Renal cortex interstitium (tissue), 15 donors: ENCODE data around the gene STAT3. TPM values are rescaled to one million over a fixed set of nuclear protein-coding genes. Genes with fewer than 3 reads are reported as not detected.
"Not testable (repeated sequence)": the region's sequence is repeated elsewhere in the genome, so short reads cannot be mapped to it uniquely, and the experiment has no call there.

Experiments
- DNase-seq, 11 donors: peaks; one replicate each; pipeline ENCODE4 v3.0.0-alpha.2; 2013; ENCODE audit warnings: low read depth in 9 of 11, low spot score in 4 of 11; ENCODE audit errors: extremely low read depth in 1 of 11
- long read RNA-seq, 16 experiments: transcript quantifications; one replicate each; lab custom pipeline, GENCODE V29; 2026
- polyA plus RNA-seq, 3 donors: library from polyadenylated mRNA; unstranded; fragments of 120-200 nt; gene quantifications; one replicate each; pipeline ENCODE4 v1.2.1, GENCODE V29; 2013; ENCODE audit not compliant: insufficient read length in 3 of 3

Gene STAT3
- 10 to 100 TPM; 58.1 to 81.2 (median 58.9) TPM for polyA plus RNA-seq
- long read RNA-seq, donor 1, full-length matches to known transcripts, result 16 of 16 reads
- long read RNA-seq, donor 1, partial matches to known transcripts, result 0 of 16 reads
- long read RNA-seq, donor 1, other reads (novel, unspliced or antisense), result 0 of 16 reads
- long read RNA-seq, donor 2, full-length matches to known transcripts, result 15 of 15 reads
- long read RNA-seq, donor 2, partial matches to known transcripts, result 0 of 15 reads
- long read RNA-seq, donor 2, other reads (novel, unspliced or antisense), result 0 of 15 reads
- long read RNA-seq, donor 3, full-length matches to known transcripts, result 25 of 25 reads
- long read RNA-seq, donor 3, partial matches to known transcripts, result 0 of 25 reads
- long read RNA-seq, donor 3, other reads (novel, unspliced or antisense), result 0 of 25 reads
- long read RNA-seq, donor 4, full-length matches to known transcripts, result 13 of 13 reads
- long read RNA-seq, donor 4, partial matches to known transcripts, result 0 of 13 reads
- long read RNA-seq, donor 4, other reads (novel, unspliced or antisense), result 0 of 13 reads
- long read RNA-seq, donor 5, result 0 reads
- long read RNA-seq, donor 6, full-length matches to known transcripts, result 17 of 17 reads
- long read RNA-seq, donor 6, partial matches to known transcripts, result 0 of 17 reads
- long read RNA-seq, donor 6, other reads (novel, unspliced or antisense), result 0 of 17 reads
- long read RNA-seq, donor 7, full-length matches to known transcripts, result 13 of 13 reads
- long read RNA-seq, donor 7, partial matches to known transcripts, result 0 of 13 reads
- long read RNA-seq, donor 7, other reads (novel, unspliced or antisense), result 0 of 13 reads
- long read RNA-seq, donor 8, result 0 reads
- long read RNA-seq, donor 9, transcript STAT3-205 (1 exons, 1,982 nt), result major isoform, 7 of 7 reads
- long read RNA-seq, donor 9, partial matches to known transcripts, result 0 of 7 reads
- long read RNA-seq, donor 9, other reads (novel, unspliced or antisense), result 0 of 7 reads
- long read RNA-seq, donor 10, full-length matches to known transcripts, result 9 of 9 reads
- long read RNA-seq, donor 10, partial matches to known transcripts, result 0 of 9 reads
- long read RNA-seq, donor 10, other reads (novel, unspliced or antisense), result 0 of 9 reads
- long read RNA-seq, donor 11, full-length matches to known transcripts, result 3 of 3 reads
- long read RNA-seq, donor 11, partial matches to known transcripts, result 0 of 3 reads
- long read RNA-seq, donor 11, other reads (novel, unspliced or antisense), result 0 of 3 reads
- long read RNA-seq, donor 12, transcript STAT3-205 (1 exons, 1,982 nt), result major isoform, 9 of 10 reads
- long read RNA-seq, donor 12, partial matches to known transcripts, result 0 of 10 reads
- long read RNA-seq, donor 12, other reads (novel, unspliced or antisense), result 0 of 10 reads
- long read RNA-seq, donor 13, result 0 reads
- long read RNA-seq, donor 14, full-length matches to known transcripts, result 11 of 11 reads
- long read RNA-seq, donor 14, partial matches to known transcripts, result 0 of 11 reads
- long read RNA-seq, donor 14, other reads (novel, unspliced or antisense), result 0 of 11 reads
- long read RNA-seq, donor 15, full-length matches to known transcripts, result 7 of 7 reads
- long read RNA-seq, donor 15, partial matches to known transcripts, result 0 of 7 reads
- long read RNA-seq, donor 15, other reads (novel, unspliced or antisense), result 0 of 7 reads
- long read RNA-seq, donor 16, full-length matches to known transcripts, result 25 of 25 reads
- long read RNA-seq, donor 16, partial matches to known transcripts, result 0 of 25 reads
- long read RNA-seq, donor 16, other reads (novel, unspliced or antisense), result 0 of 25 reads

DNA sequence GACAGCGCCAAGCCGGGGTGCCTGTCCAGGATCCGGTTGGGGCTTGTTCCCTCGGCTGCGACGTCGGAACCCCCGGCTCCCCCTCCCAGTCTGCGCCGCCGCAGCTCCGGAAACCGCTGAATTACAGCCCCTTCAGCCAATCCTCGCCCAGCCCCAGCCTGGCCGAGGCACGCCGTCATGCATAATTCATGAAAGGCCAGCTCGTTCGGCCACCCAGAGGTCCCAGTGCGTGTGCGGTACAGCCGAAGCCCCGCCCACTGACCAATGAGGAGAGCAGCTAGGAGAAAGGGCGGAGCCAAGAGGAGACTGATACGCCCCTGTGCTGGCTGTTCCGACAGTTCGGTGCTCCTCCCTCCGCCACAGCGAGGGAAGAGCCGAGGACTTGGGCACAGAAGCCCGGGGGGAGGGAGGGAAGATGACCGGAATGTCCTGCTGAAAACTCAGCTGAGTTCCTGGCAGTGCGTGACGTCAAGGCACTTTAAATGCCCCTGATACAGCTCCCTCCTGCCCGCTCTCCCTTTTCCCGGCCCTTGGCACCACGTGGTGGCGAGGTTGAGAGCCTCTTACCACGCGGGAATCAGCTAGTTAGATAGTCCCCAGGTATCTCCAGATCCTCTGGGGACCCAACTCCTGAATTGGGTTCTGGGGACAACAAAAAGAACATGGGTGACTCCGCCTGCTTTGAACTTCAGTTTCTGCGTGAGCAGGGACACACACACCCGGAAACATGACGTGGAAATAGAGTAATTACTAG lies at the start of gene STAT3:
TSS of gene STAT3 (minus strand) at position 62 of the 754 bp plus-strand sequence. CDS start 39,926 bp downstream, outside the sequence.
- DNase-seq, result peak; percentile 100

GRCh38 chr17:42436391-42436790 lies 48.1 kb upstream of the STAT3 start:
- no peak for DNase-seq

GRCh38 chr17:42431758-42432161 lies 43.5 kb upstream of the STAT3 start:
- no peak for DNase-seq

DNA sequence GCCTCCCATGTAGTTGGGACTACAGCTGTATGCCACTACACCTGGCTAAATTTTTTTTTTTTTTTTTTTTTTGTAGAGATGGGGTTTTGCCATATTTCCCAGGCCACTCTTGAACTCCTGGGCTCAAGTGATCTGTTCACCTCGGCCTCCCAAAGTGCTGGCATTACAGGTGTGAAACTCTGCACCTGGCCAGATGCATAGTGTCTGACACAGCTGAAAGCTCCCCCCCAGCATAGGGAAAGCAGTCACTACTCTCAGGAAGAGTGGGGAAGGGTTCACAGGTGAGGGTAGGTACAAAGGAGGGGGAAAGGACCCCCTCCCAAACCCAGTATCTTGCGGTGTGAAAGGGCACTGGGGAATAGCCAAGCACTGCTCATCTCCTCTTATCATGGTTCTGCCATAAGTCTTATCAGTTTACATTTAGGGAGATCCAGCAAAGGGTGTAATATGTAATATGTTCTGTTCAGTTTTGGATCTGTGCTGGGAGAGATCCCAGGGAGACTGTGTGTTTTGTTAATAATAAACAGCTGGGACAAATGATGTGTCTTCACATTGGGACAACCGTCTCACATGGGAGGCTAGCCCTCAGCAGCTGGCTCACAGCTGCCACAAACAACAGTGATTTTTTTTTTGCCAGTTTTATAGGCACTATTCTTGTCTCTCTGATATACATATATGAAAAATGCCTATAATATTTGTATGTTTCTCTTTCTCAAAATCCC lies 41.6 kb upstream of the STAT3 start:
- DNase-seq, result peak in 1 of 11 donors; percentile 30

DNA sequence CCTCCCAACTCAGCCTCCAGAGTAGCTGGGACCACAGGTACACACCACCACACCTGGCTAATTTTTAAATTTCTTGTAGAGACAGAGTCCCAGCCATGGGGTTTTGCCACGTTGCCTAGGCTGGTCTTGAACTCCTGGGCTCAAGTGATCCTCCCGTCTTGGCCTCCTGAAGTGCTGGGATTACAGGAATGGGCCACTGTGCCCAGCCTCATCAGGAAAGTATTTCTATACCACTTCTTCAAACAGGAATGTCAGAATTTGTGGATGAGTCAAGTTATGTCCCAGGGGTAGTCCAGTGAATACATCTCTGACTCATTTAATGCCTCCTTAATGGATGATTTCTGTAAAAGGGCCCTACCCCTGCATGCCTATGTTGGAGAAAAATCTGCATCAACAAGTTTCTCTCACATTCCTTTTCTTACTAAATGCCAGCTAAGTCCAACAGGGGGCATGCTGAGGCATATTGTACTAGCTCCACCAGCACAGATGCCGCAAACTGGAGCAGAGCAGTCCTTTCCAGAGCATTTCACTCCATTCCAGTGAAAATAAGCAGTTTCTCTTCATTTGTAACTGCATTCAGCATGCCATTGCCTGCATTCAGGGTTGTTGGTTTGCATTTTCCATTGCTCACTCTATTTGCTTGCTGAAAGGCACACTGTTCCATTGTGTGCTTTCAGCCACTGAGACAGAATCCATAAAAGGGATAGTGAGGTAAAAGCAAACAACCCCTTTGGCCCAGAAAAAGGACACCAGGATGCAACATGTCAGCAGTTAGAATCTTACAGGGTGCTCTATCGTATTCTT lies 40.1 kb upstream of the STAT3 start:
- peak in 7 of 11 donors; percentile 31 to 79 (median 61) for DNase-seq

- DNase-seq, result no peak
These were observed 36.9 kb upstream of the STAT3 start for GRCh38 chr17:42424991-42425610.

- DNase-seq, result no peak
These were observed 35.5 kb upstream of the STAT3 start for GRCh38 chr17:42423766-42424165.

DNA sequence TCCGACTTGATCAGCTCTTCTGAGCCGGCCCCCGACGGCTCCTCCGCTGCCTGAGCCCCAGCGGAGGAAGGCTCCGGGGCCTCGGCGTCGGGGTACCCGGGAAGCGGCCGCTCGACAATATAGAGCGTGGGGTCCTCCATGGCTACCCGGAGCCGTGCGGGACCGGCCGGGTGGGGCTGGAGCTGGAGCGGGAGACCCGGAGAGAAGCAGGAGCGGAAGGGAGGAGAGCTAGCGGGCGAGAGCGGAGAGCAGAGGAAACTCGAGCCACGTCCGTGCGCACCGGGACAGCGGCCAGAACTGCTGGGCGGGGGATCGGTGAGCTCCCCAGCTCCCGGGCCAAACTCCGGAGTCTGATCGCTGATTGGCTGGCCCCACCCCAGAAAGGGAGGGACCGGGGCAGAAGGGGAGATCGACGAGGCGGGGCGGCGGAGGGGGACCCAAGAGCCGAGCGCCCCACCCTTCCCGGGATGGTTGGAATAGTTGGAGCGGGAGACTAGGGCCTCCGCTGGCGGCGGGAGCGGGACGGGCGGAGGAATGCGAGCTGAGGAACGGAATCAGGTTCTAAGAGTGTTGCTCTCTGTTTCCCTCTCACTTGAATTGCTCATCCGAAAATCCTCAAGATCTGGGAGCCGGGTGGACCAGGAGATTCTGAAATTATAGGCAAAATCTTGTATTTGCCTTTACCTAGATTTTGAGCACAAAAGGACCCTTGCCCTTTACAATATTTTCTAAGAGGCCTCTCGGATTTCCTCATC lies 34.9 kb upstream of the STAT3 start, which contains the start of gene CAVIN1:
TSS of gene CAVIN1 (minus strand) at position 299 of the 755 bp plus-strand sequence. CDS start at position 140, 159 bp downstream.
- peak; percentile 67 to 94 (median 88) for DNase-seq

DNA sequence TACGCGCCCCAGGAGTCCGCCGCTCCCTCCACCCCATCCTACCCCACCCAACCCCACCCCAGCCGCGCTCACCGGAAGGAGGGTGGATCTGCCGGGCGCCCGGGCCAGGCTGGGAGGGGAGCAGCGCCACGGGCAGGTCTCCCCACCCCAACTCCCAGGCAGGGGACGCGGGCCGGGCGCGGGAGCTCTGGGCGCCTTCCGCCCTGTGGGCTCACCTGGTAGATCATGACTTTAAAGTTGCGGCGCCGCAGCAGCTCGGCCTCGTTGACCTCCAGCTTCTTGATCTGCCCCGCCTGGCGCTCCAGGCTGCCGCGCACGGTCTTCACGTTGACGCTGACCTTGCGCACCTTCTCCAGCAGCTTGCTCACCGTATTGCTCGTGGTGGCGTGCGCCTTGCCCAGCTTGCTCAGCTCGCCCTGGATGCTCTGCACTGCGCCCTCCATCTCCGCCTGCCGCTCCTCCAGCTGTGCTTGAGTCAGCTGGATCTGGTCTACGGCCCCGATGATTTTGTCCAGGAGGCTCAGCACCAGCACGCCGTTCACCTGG lies 34.2 kb upstream of the STAT3 start:
- no peak for DNase-seq

DNA sequence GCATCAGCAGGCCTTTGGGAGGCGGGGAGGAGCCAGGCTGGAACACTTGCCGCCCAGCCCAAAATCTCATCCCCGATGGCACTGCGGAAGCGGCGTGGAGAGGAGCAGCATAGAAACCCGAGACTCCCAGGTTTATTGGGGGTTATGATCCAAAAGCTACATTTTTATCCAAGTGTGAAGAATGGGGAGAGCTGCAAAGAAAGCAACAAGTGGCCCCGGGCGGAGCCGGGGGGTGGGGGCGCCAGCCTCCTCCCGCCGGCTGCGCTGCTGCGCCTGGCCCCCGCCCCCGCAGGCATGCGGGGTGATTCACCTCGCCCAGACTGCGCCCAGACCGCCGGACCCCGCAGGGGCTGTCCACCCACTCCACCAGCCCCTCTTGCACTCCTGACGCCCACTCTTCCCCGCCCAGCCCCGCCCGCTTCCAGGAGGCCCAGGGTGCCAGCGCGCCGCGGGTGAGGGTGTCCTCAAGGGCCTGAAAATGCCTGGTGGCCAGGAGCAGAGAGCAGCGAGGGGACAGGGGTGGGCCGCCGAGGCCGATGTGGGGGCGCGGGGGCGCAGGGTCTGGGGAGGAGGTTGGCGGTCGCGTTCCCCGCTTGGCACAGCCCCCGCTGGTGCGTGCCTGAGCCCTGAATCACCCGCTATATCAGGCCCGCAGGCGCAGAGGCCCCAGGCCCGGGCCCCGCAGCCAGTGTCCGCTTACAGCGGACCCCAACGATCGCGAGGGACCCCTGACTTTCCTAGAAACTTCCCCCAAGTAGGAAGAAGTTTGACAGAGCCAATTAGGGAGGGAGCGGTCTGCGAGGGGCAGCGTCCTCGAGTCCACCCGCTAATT lies 33.5 kb upstream of the STAT3 start:
- DNase-seq, result no peak

DNA sequence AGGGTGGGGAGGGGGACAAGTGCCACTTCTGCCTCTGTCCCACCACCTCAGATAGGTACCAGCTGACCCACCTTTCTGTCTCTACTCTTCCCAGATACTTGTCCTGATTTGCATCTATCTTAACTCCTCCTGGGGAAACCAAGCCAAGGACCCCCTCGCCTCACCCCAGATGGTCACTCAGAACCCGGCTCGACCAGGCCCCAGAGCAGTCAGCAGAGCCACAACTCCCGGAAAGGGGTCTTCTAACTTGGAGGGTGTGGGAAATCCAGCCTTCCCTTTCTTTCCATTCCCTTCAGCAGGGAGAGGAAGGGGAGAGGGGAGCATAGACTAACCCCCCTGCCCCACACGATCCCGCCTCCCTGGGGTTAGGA lies 32.9 kb upstream of the STAT3 start:
- no peak for DNase-seq

DNA sequence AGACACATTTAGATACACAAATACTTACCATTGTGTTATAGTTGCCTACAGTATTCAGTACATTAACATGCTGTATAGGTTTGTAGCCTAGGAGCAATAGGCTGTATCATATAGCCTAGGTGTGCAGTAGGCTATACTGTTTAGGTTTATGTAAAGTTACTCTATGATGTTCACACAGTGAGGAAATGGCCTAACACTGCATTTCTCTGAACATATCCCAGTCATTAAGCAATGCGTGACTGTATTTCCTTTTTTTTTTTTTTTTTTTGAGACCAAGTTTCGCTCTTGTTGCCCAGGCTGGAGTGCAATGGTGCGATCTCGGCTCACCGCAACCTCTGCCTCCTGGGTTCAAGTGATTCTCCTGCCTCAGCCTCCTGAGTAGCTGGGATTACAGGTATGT lies 29.7 kb upstream of the STAT3 start:
- not testable (repeated sequence) for DNase-seq

GRCh38 chr17:42414704-42415409 lies 26.6 kb upstream of the STAT3 start:
- no peak for DNase-seq
